OCI-LY7 (cell line): ENCODE measurements around the gene RAPGEF2.

Source experiments
- CTCF ChIP-seq: fragments of 200-600 bp; sonication (generic); conservative IDR thresholded peaks from 2 replicates; pipeline ENCODE4 v1.5.1; 2014; ENCODE audit warnings: mild to moderate bottlenecking, antibody characterized with exemption, low read length, moderate library complexity, mixed read lengths
- EZH2phosphoT487 ChIP-seq: fragments of 200-600 bp; sonication (generic); IDR thresholded peaks from 2 replicates; pipeline ENCODE4 v1.6.1; 2018; ENCODE audit warnings: low read depth, borderline replicate concordance, mild to moderate bottlenecking, mixed run types, antibody characterized with exemption, low read length, moderate library complexity, mixed read lengths

DNA sequence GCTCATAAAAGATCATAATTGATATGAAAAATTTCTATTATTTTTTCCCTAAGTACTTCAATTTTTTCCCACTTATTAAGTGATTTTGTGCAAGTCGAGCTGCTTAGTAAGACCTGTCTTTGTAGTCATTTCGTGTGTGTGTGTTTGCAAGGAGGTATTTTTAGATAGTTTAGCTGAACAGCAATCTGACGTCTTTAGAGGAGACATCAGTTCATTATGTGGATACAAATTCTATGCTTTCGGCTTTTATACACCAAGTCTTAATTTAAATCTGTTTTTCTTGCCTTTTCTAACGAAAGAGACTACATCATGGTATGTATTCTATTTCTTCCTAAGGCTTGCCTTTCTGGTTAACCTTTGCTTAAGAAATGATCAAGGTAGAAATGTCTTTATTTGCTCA, 179.4 kb downstream of the RAPGEF2 start:
- TF ChIP-seq CTCF (no peak), EZH2phosphoT487 (no peak)
